ENCODE data around the gene PRSS2. TPM values are rescaled to one million over a fixed set of nuclear protein-coding genes. Genes with fewer than 3 reads are reported as not detected.
A peak's percentile ranks its signal among the peaks of the same experiment; 100 is the strongest.

PRSS2 gene
- total and polyA plus RNA-seq, 9 of the 15 experiments (the other 6 are each of a cell fraction or from before 2014, with no cell fraction given), result 1.3 to 23.9 (median 3.8) TPM

- TF ChIP-seq ARID1B (IDR thresholded peaks at IDR 0.05) (peak; percentile 60), CBFA2T2 (conservative IDR thresholded peaks at IDR 0.05) (peak; percentile 67), EP300 (IDR thresholded peaks at IDR 0.05; ENCODE audit: low read length) (peak; percentile 31; the same call in 1 of the 2 replicates), SNAPC5 (CRISPR knock-in tag; IDR thresholded peaks at IDR 0.05) (no peak), ZNF253 (CRISPR knock-in tag; conservative IDR thresholded peaks at IDR 0.05) (no peak), ARID3A (IDR thresholded peaks at IDR 0.05; ENCODE audit: borderline replicate concordance, low read depth, low read length) (0 out of 2 replicates have a peak, but pooled peaks have one; percentile 17), NCOA2 (IDR thresholded peaks at IDR 0.05; ENCODE audit: partially characterized antibody in 2 of 2) (no peak)
These were observed 37.2 kb downstream of the PRSS2 start (continued) for GRCh38 chr7:142807855-142808460.

DNA sequence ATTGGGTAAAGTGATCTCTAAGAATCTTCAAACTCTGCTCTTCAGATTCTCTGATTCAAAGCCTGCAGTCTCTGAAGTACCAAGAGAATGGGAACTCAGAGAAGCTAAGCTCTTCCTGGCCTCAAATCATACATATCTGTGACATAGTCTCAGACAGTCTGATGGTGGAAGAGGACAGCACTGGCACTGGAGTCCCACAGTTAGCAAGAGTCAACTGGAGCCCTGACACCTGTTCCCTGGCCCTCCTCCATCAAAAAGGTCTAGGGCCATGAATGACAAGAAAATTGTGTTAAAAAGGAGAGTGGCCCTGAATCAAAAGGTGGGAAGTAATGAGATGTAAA lies 37.7 kb downstream of the PRSS2 start:
- H3K9ac ChIP-seq (ENCODE audit: insufficient read depth in 1 of 2, low read depth in 2 of 2, low read length in 2 of 2), result peak overlapping the region in 1 of 2 experiments; percentile 36; a peak in 2 of 4 replicates
- H3K27me3 ChIP-seq (ENCODE audit: control insufficient read depth in 2 of 2, insufficient read depth in 2 of 2, low read length in 2 of 2), result no peaks in the 10 kb centered on the region
- H3K4me1 ChIP-seq (replicated peaks in 1 of 2; ENCODE audit: control insufficient read depth in 2 of 2, insufficient read depth in 2 of 2, low read length in 2 of 2), result peaks cover 0 to 60% of the 10 kb centered on the region in 2 experiments; a peak in 3 of 5 replicates
- BruUV-seq (replicated peaks), result no TSS peak
- H3K36me3 ChIP-seq (ENCODE audit: control insufficient read depth, insufficient read depth, low read length), result no peaks in the 10 kb centered on the region
- no peaks in the 10 kb centered on the region for H4K20me1 ChIP-seq (replicated peaks; ENCODE audit: control insufficient read depth, insufficient read depth, low read length)
- ATAC-seq (peak; percentile 27; the same call in 2 of the 3 replicates), FAIRE-seq (peak; percentile 23), DNase-seq (ENCODE audit: extremely low read depth in 1 of 4, low spot score in 3 of 4) (peak in 1 of 4 experiments; percentile 24)
- H3K4me2 ChIP-seq (ENCODE audit: insufficient read depth, low read length), result 0 out of 2 replicates have a peak overlapping the region, but pooled peaks have one; percentile 4
- no peaks in the 10 kb centered on the region for H3K9me3 ChIP-seq (replicated peaks; ENCODE audit: control insufficient read depth, insufficient read depth, low read depth, low read length)
- no peaks in the 10 kb centered on the region for H3K79me2 ChIP-seq (ENCODE audit: control insufficient read depth, insufficient read depth, low read length)
- ChIA-PET CTCF (ENCODE audit: low intra/inter-chr PET ratio) (no interaction called here), POLR2A (interaction anchor here (0.6 to 1.2 kb wide), 7 partner anchors 10 to 176 kb away, joined by 3 to 4 read pairs (median 3); no protein-coding TSS in a partner anchor)
- TF ChIP-seq ZNF695 (CRISPR knock-in tag; IDR thresholded peaks at IDR 0.05), result 0 out of 2 replicates have a peak, but pooled peaks have one; percentile 68
- 0 out of 2 replicates have a peak, but pooled peaks have one; percentile 19 for TF ChIP-seq ZNF77 (CRISPR knock-in tag; IDR thresholded peaks at IDR 0.05)
- TF ChIP-seq, protein P1, sequence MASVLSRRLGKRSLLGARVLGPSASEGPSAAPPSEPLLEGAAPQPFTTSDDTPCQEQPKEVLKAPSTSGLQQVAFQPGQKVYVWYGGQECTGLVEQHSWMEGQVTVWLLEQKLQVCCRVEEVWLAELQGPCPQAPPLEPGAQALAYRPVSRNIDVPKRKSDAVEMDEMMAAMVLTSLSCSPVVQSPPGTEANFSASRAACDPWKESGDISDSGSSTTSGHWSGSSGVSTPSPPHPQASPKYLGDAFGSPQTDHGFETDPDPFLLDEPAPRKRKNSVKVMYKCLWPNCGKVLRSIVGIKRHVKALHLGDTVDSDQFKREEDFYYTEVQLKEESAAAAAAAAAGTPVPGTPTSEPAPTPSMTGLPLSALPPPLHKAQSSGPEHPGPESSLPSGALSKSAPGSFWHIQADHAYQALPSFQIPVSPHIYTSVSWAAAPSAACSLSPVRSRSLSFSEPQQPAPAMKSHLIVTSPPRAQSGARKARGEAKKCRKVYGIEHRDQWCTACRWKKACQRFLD (CRISPR knock-in tag; IDR thresholded peaks at IDR 0.05), result peak; percentile 25; the same call in 1 of the 2 replicates
- 0 out of 2 replicates have a peak, but pooled peaks have one; percentile 14 for TF ChIP-seq THRB (CRISPR knock-in tag; conservative IDR thresholded peaks at IDR 0.05)
- no peak for TF ChIP-seq MAFF (IDR thresholded peaks at IDR 0.05; ENCODE audit: low read length)
- TF ChIP-seq SMARCA4 (IDR thresholded peaks at IDR 0.05), result no peak
- H3K9me1 ChIP-seq (ENCODE audit: control insufficient read depth, insufficient read depth, low read length), result no peaks in the 10 kb centered on the region
- H3K27ac ChIP-seq (ENCODE audit: extremely low read depth, low read depth, low read length), result peak overlapping the region; percentile 58; the same call in 2 of the 3 replicates
- in situ Hi-C loops (cut with MboI) (no loop called here), intact Hi-C loops (cut with micrococcal nuclease) (no loop called here)
- H2AFZ ChIP-seq (ENCODE audit: low read depth, low read length), result no peak overlapping the region
- no peak overlapping the region for H3K4me3 ChIP-seq

Data from K562 (cell line).